HG03045 (cell line): ENCODE measurements around the gene TSSC4.
A peak's percentile ranks its signal among the peaks of the same experiment; 100 is the strongest.

Experiments
- ATAC-seq: cut with Tn5 transposase; IDR thresholded peaks from one replicate; pipeline ENCODE4 v1.9.1; 2021; ENCODE audit warnings: mild to moderate bottlenecking, moderate library complexity; ENCODE audit not compliant: unreplicated experiment

The TSSC4 gene

DNA sequence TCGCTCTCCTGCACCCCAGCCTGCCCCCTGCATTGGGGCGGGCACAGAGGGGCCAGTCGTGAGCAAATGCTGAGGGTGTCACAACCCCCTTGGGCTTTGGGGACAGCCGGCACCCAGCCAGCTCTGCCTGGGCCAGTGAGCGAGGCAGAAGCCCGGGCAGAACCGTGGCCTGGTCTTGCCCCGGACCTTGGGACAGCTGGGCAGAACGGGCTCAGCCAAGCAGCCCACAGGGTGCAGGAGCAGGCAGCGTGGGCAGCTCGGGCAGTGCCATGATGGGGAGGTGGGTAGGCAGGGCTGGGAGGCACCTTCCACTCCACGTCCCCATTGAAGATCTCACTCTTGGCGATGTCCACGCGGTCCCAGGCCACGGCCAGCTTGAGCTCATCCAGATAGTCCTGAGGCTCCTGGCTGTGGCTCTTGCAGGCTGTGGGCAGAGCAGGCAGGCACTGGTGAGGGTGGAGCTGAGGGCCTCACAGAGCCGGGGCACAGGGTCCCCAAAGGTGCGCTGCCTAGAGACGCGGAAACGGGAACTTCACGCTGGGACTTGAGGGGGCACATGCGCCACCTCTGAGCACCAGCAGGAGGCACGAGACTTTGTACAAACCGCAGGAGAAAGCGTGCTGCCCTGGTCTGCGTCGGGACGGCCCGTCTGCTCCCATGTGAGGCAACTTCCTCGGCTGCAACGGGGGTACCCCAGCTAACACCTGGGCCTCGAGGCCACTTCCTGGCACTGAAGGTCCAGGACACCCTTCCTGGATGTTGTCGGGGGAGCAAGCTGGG is 15.2 kb downstream of the TSSC4 start:
- ATAC-seq = no peak

DNA sequence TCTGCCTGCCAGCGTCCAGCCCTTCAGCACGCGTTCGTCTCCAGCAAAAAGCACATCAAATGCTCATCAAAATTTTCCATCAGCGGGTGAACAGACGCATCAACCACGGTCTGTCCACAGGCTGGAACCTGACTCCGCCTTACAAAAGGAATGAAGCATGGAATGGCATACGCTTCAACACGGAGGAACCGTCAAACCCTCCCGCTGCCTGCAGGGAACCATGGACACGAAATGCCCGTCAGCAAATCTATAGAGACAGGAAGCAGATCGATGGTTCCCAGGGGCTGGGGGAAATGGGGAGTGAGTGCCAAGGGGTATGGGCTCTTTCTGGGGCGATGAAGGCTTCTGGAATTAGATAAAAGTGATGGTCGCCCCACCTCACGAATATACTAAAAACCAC is 16.2 kb downstream of the TSSC4 start:
- ATAC-seq = no peak

DNA sequence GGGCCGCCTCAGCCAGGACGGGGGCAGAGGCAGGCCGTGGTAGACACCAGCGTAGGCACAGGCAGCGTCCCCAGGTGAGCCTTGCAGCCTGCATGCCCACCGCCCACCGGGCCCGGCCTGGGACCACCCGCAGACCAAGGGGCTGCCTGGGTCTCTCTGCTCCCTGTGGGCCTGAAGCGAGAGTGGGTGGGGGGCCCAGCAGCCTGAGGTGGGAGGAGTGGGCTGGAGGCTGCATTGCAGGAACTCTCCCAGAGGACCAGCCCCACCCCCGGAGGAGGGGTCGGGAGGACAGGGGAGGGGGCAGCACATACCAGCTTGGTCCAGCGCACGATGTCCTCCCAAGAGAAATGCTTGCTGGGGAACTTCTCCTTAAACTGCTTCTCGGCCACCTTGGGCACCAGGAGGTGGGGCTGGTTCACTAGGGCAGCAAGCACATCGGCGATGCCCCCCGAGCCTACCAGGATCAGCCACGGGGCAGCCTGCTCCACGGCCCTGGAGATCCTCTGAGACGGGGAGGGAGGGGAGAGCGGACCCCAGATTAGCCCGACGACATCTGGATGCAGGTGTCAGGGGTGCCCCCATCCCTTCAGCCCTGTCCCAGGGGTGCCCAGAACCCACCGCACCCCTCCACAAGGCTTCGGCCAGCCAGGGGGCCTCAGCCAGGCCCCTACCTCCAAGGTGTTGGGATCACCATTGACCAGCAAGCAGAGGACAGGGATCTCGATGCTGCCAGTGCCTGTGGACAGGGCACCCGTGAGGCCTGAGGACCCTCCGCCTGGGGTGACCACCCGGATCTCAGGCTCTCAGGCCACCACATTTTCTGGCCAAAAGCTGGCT is 17.5 kb downstream of the TSSC4 start:
- no peak for ATAC-seq

DNA sequence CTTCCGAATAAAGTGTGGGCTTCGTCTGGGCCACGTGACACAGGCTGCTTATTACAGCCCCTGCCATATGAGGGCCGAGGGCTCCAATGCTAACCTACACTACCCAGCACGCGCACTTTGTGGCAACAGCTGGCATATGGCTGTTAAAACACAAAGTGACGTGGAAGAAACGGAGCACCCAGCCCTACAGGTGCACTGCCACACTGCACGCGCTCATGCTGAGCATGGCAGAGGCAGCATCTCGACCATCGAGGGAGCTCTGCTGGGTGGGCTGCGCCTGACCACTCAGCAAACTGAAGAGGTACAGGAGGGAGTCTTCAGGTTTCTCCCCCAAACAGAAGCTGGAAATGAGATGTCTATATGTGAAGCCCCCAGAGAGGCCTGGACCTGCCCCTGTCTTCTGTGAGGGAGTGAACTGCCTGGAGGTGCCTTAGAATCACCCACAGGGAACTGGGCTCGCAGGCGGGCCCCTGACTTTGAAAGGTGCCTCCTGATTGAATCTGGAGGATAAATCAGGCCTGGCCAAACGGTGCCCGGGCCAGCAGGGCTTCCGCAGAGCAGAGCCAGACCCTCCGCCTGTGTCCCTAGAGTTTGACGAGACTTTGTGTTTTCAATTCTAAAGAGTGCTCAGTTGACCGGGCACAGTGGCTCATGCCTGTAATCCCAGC is 18.3 kb downstream of the TSSC4 start:
- ATAC-seq = no peak

DNA sequence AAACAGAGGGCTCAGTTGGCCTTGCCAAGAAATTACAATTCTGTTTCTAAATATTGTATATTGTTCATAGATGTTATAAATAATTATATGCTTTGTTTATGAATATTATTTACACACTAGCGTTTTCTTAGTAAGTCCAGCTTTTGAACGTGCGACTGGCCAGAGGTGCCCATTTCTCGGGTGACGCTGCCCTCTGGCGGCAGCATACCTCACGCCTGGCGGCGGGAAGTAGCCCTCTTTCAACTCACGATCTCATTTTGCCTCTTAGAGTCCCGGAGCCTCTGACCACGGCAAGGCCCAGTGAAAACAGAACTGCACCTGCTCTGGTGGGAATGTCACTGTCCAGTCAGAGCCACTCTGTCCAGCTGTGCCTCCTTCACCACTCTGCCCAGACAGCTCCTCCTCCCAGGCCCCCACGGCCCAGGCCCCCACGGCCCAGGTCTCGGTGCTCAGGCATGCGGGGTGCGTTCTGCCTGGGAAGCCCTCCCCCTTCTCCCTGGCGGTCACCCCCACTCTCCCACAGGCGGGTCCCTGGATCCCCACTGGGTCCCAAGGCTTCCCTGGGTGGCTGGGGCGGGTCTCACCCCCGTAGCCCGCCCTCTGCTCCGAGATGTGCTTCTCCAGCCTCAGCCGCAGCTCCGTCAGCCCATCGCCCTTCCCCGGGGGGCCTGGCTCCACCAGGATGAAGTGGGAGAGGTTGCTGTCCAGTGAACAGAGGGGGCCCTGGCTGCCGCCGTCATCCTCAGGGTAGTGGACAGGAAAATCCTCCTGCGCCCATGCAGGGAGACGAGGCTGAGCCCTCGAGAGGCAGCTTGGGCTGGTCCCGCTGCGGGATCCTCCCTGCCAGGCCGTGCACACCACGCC is 19.3 kb downstream of the TSSC4 start:
- no peak for ATAC-seq

DNA sequence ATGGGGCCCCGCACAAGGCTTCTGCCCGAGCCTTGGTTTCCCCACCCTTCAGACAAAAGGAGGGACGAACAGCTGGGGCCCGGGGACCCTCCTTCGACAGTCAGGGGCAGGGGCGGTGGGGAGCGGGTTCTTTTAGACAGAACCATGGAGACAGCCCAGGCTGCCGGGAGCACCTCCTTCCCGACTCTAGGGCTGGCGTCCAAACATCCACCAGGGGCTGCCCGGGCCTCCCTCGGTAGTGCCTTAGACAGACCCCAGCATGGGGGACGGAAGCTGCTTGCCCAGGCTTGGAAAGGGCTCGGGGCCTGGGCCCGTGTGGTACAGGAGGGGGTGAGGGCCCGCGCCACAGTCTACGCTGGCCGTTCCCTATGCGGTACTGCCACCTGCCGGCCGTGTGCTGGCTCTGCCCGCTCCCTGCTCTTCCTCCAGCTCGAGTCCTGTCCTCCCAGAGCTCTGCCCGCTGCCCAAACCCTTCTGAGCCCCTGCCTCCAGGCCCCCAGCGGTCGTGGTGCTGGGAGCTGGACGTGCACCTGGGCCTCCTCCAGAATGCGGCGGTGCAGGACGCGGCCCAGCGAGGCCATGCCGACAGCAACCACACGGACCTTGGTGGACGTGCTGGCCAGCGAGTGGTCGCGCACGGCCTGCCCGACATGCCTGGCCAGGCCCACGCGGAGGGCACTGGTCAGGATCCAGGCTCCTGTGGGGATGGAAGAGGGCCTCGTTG is 20.1 kb downstream of the TSSC4 start:
- peak; percentile 54 for ATAC-seq

DNA sequence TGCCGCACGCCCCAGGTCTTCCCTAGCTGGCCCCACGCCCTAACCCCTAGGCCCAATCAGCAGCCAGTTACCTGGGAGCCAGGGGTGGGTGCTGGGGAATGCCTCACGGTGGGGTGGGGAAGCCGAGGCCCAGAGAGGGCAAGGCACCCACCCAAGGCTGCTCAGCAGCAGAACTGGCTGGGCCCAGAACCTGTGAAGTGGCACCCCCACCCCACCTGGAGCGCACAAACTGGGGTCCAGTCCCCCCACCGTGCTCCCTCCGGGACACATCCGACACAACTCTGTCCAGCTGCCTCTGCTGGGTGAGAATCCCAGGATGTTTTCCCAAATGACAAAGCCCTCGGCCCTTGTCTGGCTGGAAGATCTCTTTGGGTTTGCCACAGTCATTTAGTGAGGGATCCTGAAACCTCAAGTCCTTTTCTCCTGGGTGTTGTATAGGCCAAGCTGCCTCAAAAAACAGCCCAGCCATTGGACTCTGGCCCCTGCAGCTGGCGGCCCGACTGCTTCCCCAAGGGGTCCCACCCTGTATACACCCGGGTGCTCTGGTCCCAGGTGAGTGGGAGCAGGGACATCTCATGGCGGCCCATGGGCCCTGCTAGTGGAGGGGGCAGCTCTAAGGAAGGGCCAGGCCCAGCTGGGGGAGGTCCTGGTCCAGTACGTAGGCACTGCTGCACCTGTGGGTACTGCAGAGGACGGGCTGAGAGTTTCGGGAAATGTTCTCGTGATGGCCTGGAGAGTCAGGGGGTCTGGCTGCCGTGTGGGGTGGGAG is 20.9 kb downstream of the TSSC4 start:
- ATAC-seq = no peak

DNA sequence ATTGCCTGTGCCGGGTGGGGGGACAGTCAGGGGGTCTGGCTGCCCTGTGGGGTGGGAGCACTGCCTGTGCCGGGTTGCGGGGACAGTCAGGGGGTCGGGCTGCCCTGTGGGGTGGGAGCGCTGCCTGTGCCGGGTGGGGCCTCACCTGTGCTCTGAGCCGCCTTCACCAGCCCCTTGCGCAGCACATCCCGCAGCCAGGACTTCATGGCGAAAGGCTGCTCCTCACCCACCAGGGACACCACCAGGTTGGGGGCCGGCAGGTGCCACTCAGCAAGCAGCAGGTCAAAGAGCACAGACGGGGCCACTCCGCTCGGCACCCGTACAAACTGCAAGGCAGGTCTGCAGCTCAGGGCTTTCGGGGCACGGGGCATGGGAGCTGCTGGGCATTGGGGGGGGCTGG is 21.4 kb downstream of the TSSC4 start:
- no peak for ATAC-seq

DNA sequence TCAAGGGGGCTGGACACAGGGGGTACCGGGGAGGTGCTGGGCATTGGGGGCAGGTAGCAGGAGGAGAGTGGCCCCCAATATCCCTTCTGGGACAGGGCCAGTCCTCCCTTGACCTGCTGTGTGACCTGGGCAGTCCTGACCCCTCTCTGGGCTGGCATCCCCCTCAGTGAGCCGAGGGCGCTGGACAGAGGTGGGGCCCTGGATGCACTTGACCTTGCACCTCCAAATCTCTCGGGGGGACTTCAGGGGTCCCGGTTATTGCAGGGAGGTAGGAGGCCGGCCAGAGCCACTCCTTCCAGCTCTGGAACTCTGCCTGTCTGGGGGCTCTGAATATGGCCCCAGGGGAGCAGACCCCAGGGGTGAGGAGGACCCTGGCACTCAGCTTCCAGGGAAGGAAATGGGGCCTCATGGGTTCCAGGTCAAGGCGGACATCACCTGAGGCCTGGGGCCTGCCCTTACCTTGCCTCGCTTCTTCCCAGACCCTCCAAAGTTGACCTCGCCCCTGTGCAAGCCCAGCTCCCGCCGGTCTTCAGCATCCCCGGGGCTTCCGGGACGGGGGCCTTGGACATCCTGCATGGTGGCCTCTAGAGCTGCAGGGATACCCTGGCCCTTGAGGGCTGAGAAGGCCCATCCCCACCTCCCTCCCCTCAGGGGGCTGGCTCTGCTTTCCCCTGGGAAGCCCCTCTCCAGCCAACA is 22.1 kb downstream of the TSSC4 start:
- no peak for ATAC-seq

DNA sequence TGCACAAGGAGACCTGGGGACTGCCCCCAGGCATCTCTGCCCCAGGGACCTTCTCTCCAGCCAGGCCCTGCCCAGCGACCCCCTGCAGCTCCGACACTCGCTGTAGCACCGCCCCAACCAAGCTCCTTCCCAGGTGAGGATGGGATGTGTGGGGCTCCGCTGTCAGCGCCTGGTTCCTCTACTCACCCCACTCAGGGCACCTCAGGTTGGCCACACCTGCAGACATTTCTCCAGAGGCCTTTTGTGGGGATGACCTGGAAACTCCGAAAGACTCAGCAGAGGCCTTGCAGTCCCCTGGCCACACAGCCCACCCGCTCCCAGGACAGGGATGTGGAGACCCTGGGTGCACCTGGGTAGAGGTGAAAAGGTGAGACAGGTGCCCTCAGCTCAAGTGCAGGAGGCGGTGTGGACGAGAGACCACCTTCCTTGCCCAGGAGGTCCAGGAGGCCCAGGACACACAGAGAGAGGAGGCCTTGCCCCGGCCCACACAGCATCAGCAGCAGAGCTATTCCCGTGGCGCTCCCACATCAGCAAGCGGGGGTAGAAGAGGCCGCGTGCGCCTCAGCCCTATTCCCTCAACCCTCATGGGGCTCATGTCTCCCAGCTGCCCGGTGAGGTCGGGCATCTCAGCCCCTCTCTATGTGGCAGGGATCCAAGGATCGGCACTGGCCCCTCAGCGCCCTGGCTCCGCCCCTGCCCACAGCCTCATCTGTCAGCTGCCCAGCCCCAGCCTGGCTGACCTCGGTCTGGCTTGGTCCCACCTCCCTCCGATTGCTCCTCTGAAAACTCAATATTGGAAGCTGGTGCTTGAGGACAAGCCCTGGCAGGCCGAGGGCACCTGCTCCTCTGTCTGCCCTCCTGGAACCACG is 22.8 kb downstream of the TSSC4 start:
- no peak for ATAC-seq

DNA sequence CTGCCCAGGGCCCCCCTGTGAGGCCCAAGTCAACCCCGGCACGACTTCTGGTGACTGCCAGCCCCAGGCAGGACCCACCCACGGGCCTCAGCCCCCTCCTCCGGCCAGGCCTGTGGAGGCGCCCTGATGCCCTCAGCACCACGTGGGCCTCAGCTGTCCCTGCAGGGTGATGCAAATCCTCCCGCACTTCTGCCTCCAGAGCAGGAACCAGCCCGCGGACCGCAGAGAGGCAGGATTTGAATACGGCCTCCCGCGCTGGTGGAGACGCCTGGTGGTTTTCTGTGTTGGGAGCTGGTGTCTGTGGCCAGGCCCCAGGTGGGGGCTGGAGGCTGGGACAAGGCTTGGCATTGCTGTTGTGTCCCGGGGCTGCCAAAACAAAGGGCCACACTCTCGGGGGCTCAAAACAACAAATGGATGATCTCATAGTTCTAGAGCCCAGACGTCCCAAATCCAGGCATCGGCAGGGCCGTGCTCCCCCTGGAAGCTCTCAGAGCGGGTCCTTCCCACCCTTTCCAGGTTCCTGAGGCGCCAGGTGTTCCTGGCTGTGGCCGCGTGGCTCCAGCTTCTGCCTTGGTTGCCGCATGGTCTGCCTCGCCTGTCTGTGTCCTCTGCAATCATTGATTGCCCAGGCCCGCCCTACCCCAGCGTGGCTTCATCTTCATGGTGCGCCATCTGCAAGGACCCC is 24.4 kb downstream of the TSSC4 start:
- no peak for ATAC-seq

DNA sequence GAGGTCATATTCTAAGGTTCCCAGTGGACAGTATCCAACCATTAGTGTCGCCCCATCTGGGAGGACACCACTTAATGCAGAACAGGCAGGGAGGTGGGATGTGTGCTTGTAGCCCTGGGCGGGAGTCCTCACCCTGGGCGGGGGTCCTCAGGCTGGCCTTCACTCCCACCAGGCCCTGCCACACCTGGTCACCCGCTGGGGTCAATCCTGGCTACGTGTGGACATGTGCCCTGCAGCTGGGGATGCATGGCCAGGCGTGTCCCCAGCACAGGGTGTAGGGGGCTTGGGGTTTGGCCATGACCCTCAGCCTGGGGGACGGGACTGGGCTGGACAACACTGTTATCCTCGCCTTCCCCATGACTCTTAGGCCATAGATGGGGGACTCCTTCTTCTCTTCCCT is 25.0 kb downstream of the TSSC4 start:
- no peak for ATAC-seq

DNA sequence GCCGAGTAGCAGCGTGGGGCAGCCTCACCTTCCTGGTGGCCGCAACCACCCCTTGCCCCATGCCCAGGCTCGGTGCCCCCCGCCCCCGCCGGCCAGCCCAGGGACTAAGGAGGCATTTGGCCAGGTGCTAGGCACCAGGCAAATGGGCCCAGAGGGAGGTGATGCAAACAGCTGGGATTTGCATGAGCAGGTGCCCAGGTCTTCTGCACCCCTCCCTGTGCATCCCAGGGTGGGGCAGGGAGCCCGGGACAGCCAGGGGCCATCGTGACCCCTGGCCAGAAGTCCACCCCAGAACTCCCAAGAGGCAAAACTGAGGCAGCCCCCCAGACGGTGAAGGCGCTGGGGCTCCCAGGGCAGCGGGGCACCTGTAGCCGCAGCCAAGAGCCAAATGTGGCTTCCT is 25.7 kb downstream of the TSSC4 start:
- no peak for ATAC-seq

DNA sequence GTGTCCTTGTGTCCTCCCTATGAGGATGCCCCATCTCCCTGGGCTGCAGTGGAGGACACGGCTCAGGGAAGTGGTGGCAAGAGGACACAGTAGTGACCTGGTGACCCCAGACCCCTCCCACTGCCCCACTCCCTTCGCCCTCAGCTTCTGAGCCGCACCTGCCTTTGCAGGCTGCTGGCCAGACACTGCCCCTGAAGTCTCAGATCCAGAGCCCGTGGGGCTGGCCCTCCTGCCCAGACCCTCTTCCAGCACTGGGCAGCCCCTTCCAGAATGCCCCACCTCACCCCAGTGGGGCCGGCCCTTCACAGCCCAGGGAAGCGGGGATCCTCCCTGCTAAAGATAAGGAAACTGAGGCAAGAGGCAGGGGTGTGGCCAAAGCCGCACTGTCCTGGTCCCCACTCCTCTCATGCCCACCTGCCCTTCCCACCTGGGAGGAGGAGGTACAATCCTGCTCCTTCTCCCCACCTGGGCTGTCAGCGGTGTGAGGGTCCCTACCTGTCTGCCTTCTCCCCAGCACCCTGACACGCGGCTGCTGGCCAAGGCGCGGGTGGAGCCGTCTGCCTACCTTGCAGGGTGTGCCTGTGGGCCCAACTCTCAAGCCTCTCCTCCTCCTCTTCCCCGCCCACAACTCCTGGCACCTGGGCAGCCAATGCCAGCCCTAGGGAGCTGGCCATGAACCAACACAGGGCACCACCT is 26.4 kb downstream of the TSSC4 start:
- no peak for ATAC-seq

DNA sequence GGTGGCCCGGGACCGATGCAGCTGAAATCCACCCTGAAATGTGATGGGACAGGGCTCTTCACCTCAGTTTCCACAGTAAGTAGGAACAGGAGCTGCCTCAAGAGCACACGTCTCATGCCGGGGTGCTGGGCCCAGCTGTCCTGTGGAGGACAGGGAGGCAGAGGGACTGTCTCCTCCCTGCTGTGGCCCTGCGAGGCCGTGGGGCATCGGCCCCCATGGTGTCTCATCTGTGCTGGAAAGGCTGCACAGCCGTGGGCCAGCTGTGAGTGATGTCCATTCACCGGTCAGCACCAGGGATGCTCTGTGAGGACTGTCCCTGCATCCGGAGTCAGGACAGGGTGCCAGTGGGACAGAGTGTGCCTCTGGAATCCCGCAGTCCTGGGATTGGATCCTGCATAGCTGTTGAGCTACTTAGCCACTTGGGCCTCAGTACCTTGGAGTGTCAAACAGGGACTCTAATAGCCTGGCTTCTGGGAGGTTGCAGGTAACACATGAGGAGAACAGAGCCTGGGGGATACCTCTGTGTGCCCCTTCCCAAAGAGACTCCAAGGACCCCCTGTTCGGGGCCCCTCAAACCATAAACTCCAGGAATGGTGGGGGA is 27.3 kb downstream of the TSSC4 start:
- no peak for ATAC-seq

DNA sequence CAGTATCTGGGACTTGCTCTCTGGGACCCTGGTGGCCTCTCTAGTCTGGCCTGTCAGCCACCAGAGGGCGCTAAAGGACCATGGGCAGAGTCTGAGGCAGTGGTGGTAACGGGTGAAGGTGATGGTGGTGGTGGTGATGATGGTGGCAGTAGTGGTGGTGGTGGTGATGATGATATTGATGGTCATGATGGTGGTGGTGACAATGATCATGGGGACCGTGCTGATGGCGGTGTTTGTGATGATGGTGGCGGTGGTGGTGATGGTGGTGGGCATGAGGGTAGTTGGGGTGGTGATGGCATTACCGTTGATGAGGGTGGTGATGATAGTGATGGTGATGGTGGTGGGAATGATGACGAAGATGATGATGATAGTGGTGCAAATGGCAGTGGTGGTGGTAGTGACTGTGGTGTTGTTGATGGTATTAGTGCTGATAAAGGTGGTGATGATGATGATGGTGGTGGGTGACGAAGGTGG is 27.8 kb downstream of the TSSC4 start:
- ATAC-seq = no peak
